Measurements from ENCODE around the gene NAALADL2. TPM values are rescaled to one million over a fixed set of nuclear protein-coding genes. Genes with fewer than 3 reads are reported as not detected.
"Not testable (repeated sequence)": the region's sequence is repeated elsewhere in the genome, so short reads cannot be mapped to it uniquely, and the experiment has no call there.

NAALADL2 gene
- total and polyA plus RNA-seq, 2 donors (not counting 1 experiment from before 2014, with no cell fraction given): not detected

DNA sequence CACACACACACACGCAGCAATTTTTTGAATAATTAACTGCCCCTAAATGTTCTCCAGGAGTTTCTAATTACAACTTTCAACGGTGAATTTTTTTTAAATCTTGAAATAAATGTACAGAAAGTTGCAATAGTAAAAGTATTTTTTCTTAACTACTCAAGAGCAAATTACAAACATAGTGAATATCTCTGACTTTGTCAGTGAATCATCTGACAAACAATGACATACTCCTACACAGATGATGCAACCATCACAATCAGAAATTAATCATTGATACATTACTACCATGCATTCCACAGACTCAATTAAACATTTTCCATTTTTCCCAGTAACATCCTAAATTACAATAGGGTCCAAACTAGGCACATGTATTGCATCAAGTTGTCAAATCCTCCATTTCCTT is 597.3 kb downstream of the NAALADL2 start:
- Histone ChIP-seq H2AFZ (ENCODE audit: insufficient read depth, low read depth, low read length, poor library complexity, severe bottlenecking) (no peak overlapping the region), H3K27ac (ENCODE audit: low read length in 2 of 2) (no peak overlapping the region), H3K4me1 (ENCODE audit: control insufficient read depth in 2 of 2, insufficient read depth in 2 of 2, low read length in 2 of 2) (no peaks in the 10 kb centered on the region), H3K4me2 (replicated peaks; ENCODE audit: low read depth, low read length, poor library complexity, severe bottlenecking) (no peak overlapping the region), H4K20me1 (ENCODE audit: control insufficient read depth, insufficient read depth, low read length, poor library complexity, severe bottlenecking) (no peaks in the 10 kb centered on the region), H3K36me3 (replicated peaks in 1 of 2; ENCODE audit: control extremely low read depth in 1 of 2, control insufficient read depth in 1 of 2, extremely low read depth in 1 of 2, insufficient read depth in 2 of 2, low read length in 1 of 2) (no peaks in the 10 kb centered on the region), H3K79me2 (ENCODE audit: control insufficient read depth, insufficient read depth, low read length) (no peaks in the 10 kb centered on the region), H3K4me3 (ENCODE audit: control extremely low read depth in 1 of 5, extremely low read depth in 1 of 5, insufficient read depth in 1 of 5, low read depth in 2 of 5, low read length in 4 of 5) (no peak overlapping the region), H3K27me3 (replicated peaks in 1 of 4; ENCODE audit: control extremely low read depth in 1 of 4, control insufficient read depth in 3 of 4, insufficient read depth in 4 of 4, low read length in 3 of 4) (no peaks in the 10 kb centered on the region), H3K9me3 (ENCODE audit: control extremely low read depth in 1 of 3, control insufficient read depth in 2 of 3, insufficient read depth in 1 of 3, low read length in 2 of 3) (no peaks in the 10 kb centered on the region), H3K9ac (ENCODE audit: low read length) (no peak overlapping the region)
- CTCF ChIA-PET: no interaction called here
- Mint-ChIP-seq H3K27me3 (no peaks in the 10 kb centered on the region), H3K4me1 (no peaks in the 10 kb centered on the region), H3K27ac (no peak overlapping the region), H3K9me3 (ENCODE audit: insufficient read depth) (peaks cover 4% of the 10 kb centered on the region), H3K4me3 (no peak overlapping the region)
- POLR2A ChIA-PET: no interaction called here
- DNase-seq (no peak), ATAC-seq (ENCODE audit: low read depth) (no peak)
- WGBS (ENCODE audit: insufficient coverage): no CpG with 5 or more reads among the region's 2 CpGs
- intact Hi-C loops (cut with micrococcal nuclease): no loop called here
- no peak for TF ChIP-seq CTCF (IDR thresholded peaks at IDR 0.05)
- no peak for TF ChIP-seq EZH2 (IDR thresholded peaks at IDR 0.05; ENCODE audit: borderline replicate concordance, insufficient read depth, low read depth, low read length, poor library complexity, severe bottlenecking)

GRCh38 chr3:175457301-175457700 is 598.2 kb downstream of the NAALADL2 start:
- intact Hi-C loops (cut with micrococcal nuclease): no loop called here
- Histone ChIP-seq H3K27me3 (replicated peaks in 1 of 4; ENCODE audit: control extremely low read depth in 1 of 4, control insufficient read depth in 3 of 4, insufficient read depth in 4 of 4, low read length in 3 of 4) (no peaks in the 10 kb centered on the region), H3K36me3 (replicated peaks in 1 of 2; ENCODE audit: control extremely low read depth in 1 of 2, control insufficient read depth in 1 of 2, extremely low read depth in 1 of 2, insufficient read depth in 2 of 2, low read length in 1 of 2) (no peaks in the 10 kb centered on the region), H2AFZ (ENCODE audit: insufficient read depth, low read depth, low read length, poor library complexity, severe bottlenecking) (no peak overlapping the region), H4K20me1 (ENCODE audit: control insufficient read depth, insufficient read depth, low read length, poor library complexity, severe bottlenecking) (no peaks in the 10 kb centered on the region), H3K79me2 (ENCODE audit: control insufficient read depth, insufficient read depth, low read length) (no peaks in the 10 kb centered on the region), H3K9ac (ENCODE audit: low read length) (no peak overlapping the region), H3K4me2 (replicated peaks; ENCODE audit: low read depth, low read length, poor library complexity, severe bottlenecking) (no peak overlapping the region), H3K4me1 (ENCODE audit: control insufficient read depth in 2 of 2, insufficient read depth in 2 of 2, low read length in 2 of 2) (no peaks in the 10 kb centered on the region), H3K27ac (ENCODE audit: low read length in 2 of 2) (no peak overlapping the region), H3K4me3 (ENCODE audit: control extremely low read depth in 1 of 5, extremely low read depth in 1 of 5, insufficient read depth in 1 of 5, low read depth in 2 of 5, low read length in 4 of 5) (no peak overlapping the region), H3K9me3 (ENCODE audit: control extremely low read depth in 1 of 3, control insufficient read depth in 2 of 3, insufficient read depth in 1 of 3, low read length in 2 of 3) (no peaks in the 10 kb centered on the region)
- H3K4me1 Mint-ChIP-seq: no peaks in the 10 kb centered on the region
- POLR2A ChIA-PET: no interaction called here
- no CpG with 5 or more reads among the region's 2 CpGs for WGBS (ENCODE audit: insufficient coverage)
- no peak overlapping the region for H3K4me3 Mint-ChIP-seq
- DNase-seq: no peak
- peaks cover 8% of the 10 kb centered on the region for H3K9me3 Mint-ChIP-seq (ENCODE audit: insufficient read depth)
- H3K27me3 Mint-ChIP-seq: no peaks in the 10 kb centered on the region
- TF ChIP-seq CTCF (IDR thresholded peaks at IDR 0.05) (no peak), EZH2 (IDR thresholded peaks at IDR 0.05; ENCODE audit: borderline replicate concordance, insufficient read depth, low read depth, low read length, poor library complexity, severe bottlenecking) (no peak)
- no peak overlapping the region for H3K27ac Mint-ChIP-seq
- CTCF ChIA-PET: no interaction called here
- ATAC-seq (ENCODE audit: low read depth): no peak

DNA sequence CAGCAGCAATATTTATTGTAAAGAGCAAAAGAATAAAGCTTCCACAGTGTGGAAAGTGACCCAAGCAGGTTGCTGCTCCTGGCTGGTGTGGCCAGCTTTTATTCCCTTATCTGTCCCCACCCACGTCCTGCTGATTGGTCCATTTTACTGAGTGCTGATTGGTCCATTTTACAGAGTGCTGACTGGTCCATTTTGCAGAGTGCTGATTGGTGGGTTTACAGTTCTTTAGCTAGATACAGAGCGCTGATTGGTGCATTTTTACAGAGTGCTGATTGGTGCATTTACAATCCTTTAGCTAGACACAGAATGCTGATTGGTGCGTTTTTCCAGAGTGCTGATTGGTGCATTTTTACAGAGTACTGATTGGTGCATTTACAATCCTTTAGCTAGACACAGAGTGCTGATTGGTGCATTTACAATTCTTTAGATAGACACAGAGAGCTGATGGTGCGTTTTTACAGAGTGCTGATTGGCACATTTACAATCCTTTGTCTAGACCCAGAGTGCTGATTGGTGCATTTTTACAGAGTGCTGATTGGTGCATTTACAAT is 601.8 kb downstream of the NAALADL2 start:
- H3K27ac ChIP-seq (ENCODE audit: low read length in 2 of 2); H3K27me3 Mint-ChIP-seq; H3K9me3 ChIP-seq (ENCODE audit: control extremely low read depth in 1 of 3, control insufficient read depth in 2 of 3, insufficient read depth in 1 of 3, low read length in 2 of 3); DNase-seq; H3K4me1 Mint-ChIP-seq; H3K4me1 ChIP-seq (ENCODE audit: control insufficient read depth in 2 of 2, insufficient read depth in 2 of 2, low read length in 2 of 2); H2AFZ ChIP-seq (ENCODE audit: insufficient read depth, low read depth, low read length, poor library complexity, severe bottlenecking); ATAC-seq (ENCODE audit: low read depth); H3K4me3 Mint-ChIP-seq; POLR2A ChIA-PET; H3K4me3 ChIP-seq (ENCODE audit: control extremely low read depth in 1 of 5, extremely low read depth in 1 of 5, insufficient read depth in 1 of 5, low read depth in 2 of 5, low read length in 4 of 5); H3K9ac ChIP-seq (ENCODE audit: low read length); H3K27me3 ChIP-seq (replicated peaks in 1 of 4; ENCODE audit: control extremely low read depth in 1 of 4, control insufficient read depth in 3 of 4, insufficient read depth in 4 of 4, low read length in 3 of 4); H3K4me2 ChIP-seq (replicated peaks; ENCODE audit: low read depth, low read length, poor library complexity, severe bottlenecking); intact Hi-C loops (cut with micrococcal nuclease); CTCF ChIA-PET; H4K20me1 ChIP-seq (ENCODE audit: control insufficient read depth, insufficient read depth, low read length, poor library complexity, severe bottlenecking); H3K36me3 ChIP-seq (replicated peaks in 1 of 2; ENCODE audit: control extremely low read depth in 1 of 2, control insufficient read depth in 1 of 2, extremely low read depth in 1 of 2, insufficient read depth in 2 of 2, low read length in 1 of 2); H3K79me2 ChIP-seq (ENCODE audit: control insufficient read depth, insufficient read depth, low read length); H3K27ac Mint-ChIP-seq: not testable (repeated sequence)
- WGBS (ENCODE audit: insufficient coverage): 90% methylated on average over 1 of the region's 4 CpGs
- H3K9me3 Mint-ChIP-seq (ENCODE audit: insufficient read depth): peaks cover 11% of the 10 kb centered on the region

Data from B cell (primary cell).